IPS-NIHi7 (cell line): Measurements from ENCODE around the gene SLC5A2.
A peak's percentile ranks its signal among the peaks of the same experiment; 100 is the strongest.
"Not testable (repeated sequence)": the region's sequence is repeated elsewhere in the genome, so short reads cannot be mapped to it uniquely, and the experiment has no call there.

Experiments
- DNase-seq: peaks from one replicate; pipeline ENCODE4 v3.0.0; 2012; ENCODE audit warnings: mixed read lengths; ENCODE audit errors: extremely low spot score

SLC5A2 gene

GRCh38 chr16:31483081-31483480 lies at the start of gene SLC5A2:
Gene SLC5A2, plus strand, starts transcription at chr16:31483123. Its CDS starts 14 bp downstream, at chr16:31483137.
- no peak for DNase-seq

- DNase-seq = peak; percentile 14
Observed at GRCh38 chr16:31435341-31436220, 47.3 kb upstream of the SLC5A2 start.

- DNase-seq = no peak
Observed at GRCh38 chr16:31436221-31437045, 46.5 kb upstream of the SLC5A2 start.

- DNase-seq = no peak
Observed at GRCh38 chr16:31438414-31438813, 44.5 kb upstream of the SLC5A2 start.

- DNase-seq = not testable (repeated sequence)
Observed at GRCh38 chr16:31439023-31439422, 43.9 kb upstream of the SLC5A2 start.

- no peak for DNase-seq
Observed at GRCh38 chr16:31439519-31439918, 43.4 kb upstream of the SLC5A2 start.

- DNase-seq = no peak
Observed at GRCh38 chr16:31440516-31441184, 42.3 kb upstream of the SLC5A2 start.

GRCh38 chr16:31441956-31442355 lies 41.0 kb upstream of the SLC5A2 start:
- DNase-seq = no peak

- not testable (repeated sequence) for DNase-seq
Observed at GRCh38 chr16:31445931-31446330, 37.0 kb upstream of the SLC5A2 start.

- DNase-seq = no peak
Observed at GRCh38 chr16:31451201-31451600, 31.7 kb upstream of the SLC5A2 start.

GRCh38 chr16:31451681-31452351 lies 31.1 kb upstream of the SLC5A2 start:
- peak; percentile 63 for DNase-seq

GRCh38 chr16:31452631-31453106 lies 30.3 kb upstream of the SLC5A2 start:
- peak; percentile 12 for DNase-seq

GRCh38 chr16:31453255-31454204 lies 29.4 kb upstream of the SLC5A2 start:
- peak; percentile 12 for DNase-seq

- peak; percentile 18 for DNase-seq
Observed at GRCh38 chr16:31455601-31456314, 27.2 kb upstream of the SLC5A2 start.

GRCh38 chr16:31456988-31457360 lies 25.9 kb upstream of the SLC5A2 start:
- no peak for DNase-seq

GRCh38 chr16:31458073-31458843 lies 24.7 kb upstream of the SLC5A2 start:
- DNase-seq = no peak

GRCh38 chr16:31458844-31459686 lies 23.9 kb upstream of the SLC5A2 start, which contains the start of gene ARMC5:
Gene ARMC5, plus strand, starts transcription at chr16:31459501. Its CDS starts 24 bp downstream, at chr16:31459525.
- peak; percentile 88 for DNase-seq
